A673 (cell line): Measurements from ENCODE around the gene JPH2. TPM values are rescaled to one million over a fixed set of nuclear protein-coding genes. Genes with fewer than 3 reads are reported as not detected.
A peak's percentile ranks its signal among the peaks of the same experiment; 100 is the strongest.

Source experiments
- BruUV-seq: library from RNA; stranded (reverse); fragments of 400-500 nt; replicated peaks from 2 replicates; lab custom pipeline; 2021; lab: Mats Ljungman, UMichigan
- CTCF ChIA-PET: fragments of 300-600 bp; sonication (Branson Sonifier 250); formaldehyde crosslinking; loops from one replicate; lab custom pipeline; 2022; ENCODE audit warnings: antibody characterized with exemption; lab: Charles Lee
- POLR2A ChIA-PET: fragments of 300-600 bp; sonication (Branson Sonifier 250); formaldehyde crosslinking; loops from one replicate; lab custom pipeline; 2022; ENCODE audit warnings: antibody characterized with exemption; ENCODE audit not compliant: low non-redundant PET; lab: Charles Lee
- DNase-seq: peaks from one replicate; pipeline ENCODE4 v3.0.0-alpha.2; 2015; ENCODE audit warnings: low spot score
- H3K27ac ChIP-seq: fragments of 200-600 bp; sonication (generic); 2 replicates; pipeline ENCODE4 v1.5.1; 2016; ENCODE audit warnings: mixed run types, low read depth, mild to moderate bottlenecking, mixed read lengths, antibody characterized with exemption, low read length; ENCODE audit not compliant: poor library complexity, severe bottlenecking
- H3K27me3 ChIP-seq: fragments of 200-600 bp; sonication (generic); replicated peaks from 2 replicates; pipeline ENCODE4 v1.6.1; 2017; ENCODE audit warnings: mixed run types, low read depth, mild to moderate bottlenecking, mixed read lengths, antibody characterized with exemption, low read length; ENCODE audit not compliant: insufficient read depth, poor library complexity
- H3K36me3 ChIP-seq: fragments of 200-600 bp; sonication (generic); 2 replicates; pipeline ENCODE4 v1.6.1; 2016; ENCODE audit warnings: mixed run types, mild to moderate bottlenecking, mixed read lengths, antibody characterized with exemption, low read length; ENCODE audit not compliant: insufficient read depth, poor library complexity, severe bottlenecking
- H3K4me1 ChIP-seq: fragments of 200-600 bp; sonication (generic); 2 replicates; pipeline ENCODE4 v1.6.1; 2017; ENCODE audit warnings: mixed run types, mild to moderate bottlenecking, mixed read lengths, antibody characterized with exemption, low read length; ENCODE audit not compliant: insufficient read depth, poor library complexity, severe bottlenecking
- H3K4me3 ChIP-seq: fragments of 200-600 bp; sonication (generic); 2 replicates; pipeline ENCODE4 v1.5.1; 2016; ENCODE audit warnings: low read depth, mixed run types, mild to moderate bottlenecking, mixed read lengths, low read length; ENCODE audit not compliant: poor library complexity, severe bottlenecking
- H3K9me3 ChIP-seq: fragments of 200-600 bp; sonication (generic); 2 replicates; pipeline ENCODE4 v1.6.1; 2016; ENCODE audit warnings: mixed run types, low read depth, mild to moderate bottlenecking, mixed read lengths, antibody characterized with exemption, low read length; ENCODE audit not compliant: poor library complexity, severe bottlenecking
- CTCF ChIP-seq: fragments of 300-800, 200-600 bp; sonication (generic); conservative IDR thresholded peaks from 2 replicates; pipeline ENCODE4 v1.5.1; 2017; ENCODE audit warnings: low read depth, mild to moderate bottlenecking, antibody characterized with exemption, low read length, moderate library complexity, mixed read lengths
- EZH2 ChIP-seq: fragments of 200-600 bp; sonication (generic); IDR thresholded peaks from 2 replicates; pipeline ENCODE4 v1.6.1; 2017; ENCODE audit warnings: borderline replicate concordance, low read depth, mild to moderate bottlenecking, mixed read lengths, antibody characterized with exemption, low read length; ENCODE audit not compliant: poor library complexity, severe bottlenecking
- intact Hi-C: fragments of 100-400 bp; cut with micrococcal nuclease; formaldehyde crosslinking; loops from one replicate; pipeline ENCODE4 v1.10.0; 2022; ENCODE audit not compliant: unreplicated experiment
- total RNA-seq: library from RNA; stranded (reverse); gene quantifications from 2 replicates; pipeline ENCODE4 v1.2.3, GENCODE V29; 2021

The JPH2 gene
- total RNA-seq, 1 experiment from 2014 or later, result 1.1 TPM

DNA sequence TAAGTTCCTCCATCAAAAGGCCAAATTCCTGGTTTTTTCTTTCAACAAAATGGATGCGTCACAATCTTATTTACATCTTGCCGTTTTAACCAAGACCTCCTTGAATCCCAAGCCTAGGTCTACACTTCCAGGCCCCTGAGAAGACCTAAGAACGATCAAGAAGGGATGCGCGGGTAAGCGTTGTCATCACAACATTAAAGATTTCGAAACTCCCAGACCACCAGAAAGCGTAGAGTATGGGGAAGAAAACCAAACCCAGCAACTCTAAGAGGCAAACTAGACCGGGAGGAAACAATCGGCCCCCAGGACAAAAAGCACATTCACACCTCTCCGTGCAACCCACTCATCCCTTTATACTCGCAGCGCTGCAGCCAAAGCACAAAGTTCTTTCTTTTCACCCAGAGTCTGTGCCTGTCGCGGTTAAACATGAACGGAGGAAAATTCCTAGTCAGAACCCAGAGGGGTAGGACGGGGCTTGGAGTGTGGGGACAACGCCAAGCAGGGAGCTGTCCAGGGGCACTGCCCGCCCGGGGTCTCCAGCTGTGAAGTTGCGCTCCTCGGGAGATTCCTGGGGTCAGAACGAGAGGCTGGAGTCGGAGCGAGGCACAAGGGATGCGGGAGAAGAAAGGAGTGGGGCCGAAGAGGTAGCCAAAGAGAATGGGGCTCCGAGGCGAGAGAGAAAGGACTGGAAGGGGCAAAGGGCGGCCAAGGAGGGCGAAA lies 22.9 kb upstream of the JPH2 start:
- H3K27me3 ChIP-seq, result no peaks in the 10 kb centered on the region
- peak; percentile 27 for DNase-seq
- H3K36me3 ChIP-seq, result peaks cover 15% of the 10 kb centered on the region
- no peaks in the 10 kb centered on the region for H3K9me3 ChIP-seq
- H3K4me3 ChIP-seq, result peak overlapping the region; percentile 95
- peaks cover 20% of the 10 kb centered on the region for H3K4me1 ChIP-seq
- ChIA-PET POLR2A (no interaction called here), CTCF (interaction anchor here (0.8 kb wide), 1 partner anchor 20 kb away, joined by 3 read pairs; no protein-coding TSS in a partner anchor)
- intact Hi-C loops, result loop anchor here (10.0 kb wide), 1 partner anchor 525 kb away; no protein-coding TSS in a partner anchor
- TSS peak; percentile 42 for BruUV-seq
- H3K27ac ChIP-seq, result peak overlapping the region; percentile 94
- TF ChIP-seq CTCF, result no peak
- TF ChIP-seq EZH2, result no peak

GRCh38 chr20:44208770-44209169 lies 21.8 kb upstream of the JPH2 start:
- Histone ChIP-seq H3K27ac (peak overlapping the region; percentile 94), H3K36me3 (peaks cover 17% of the 10 kb centered on the region), H3K4me1 (peaks cover 28% of the 10 kb centered on the region), H3K4me3 (peak overlapping the region; percentile 95), H3K9me3 (no peaks in the 10 kb centered on the region), H3K27me3 (no peaks in the 10 kb centered on the region)
- intact Hi-C loops, result no loop called here
- TF ChIP-seq EZH2 (no peak), CTCF (no peak)
- POLR2A ChIA-PET, result no interaction called here
- DNase-seq, result no peak
- no TSS peak for BruUV-seq
- CTCF ChIA-PET, result no interaction called here

DNA sequence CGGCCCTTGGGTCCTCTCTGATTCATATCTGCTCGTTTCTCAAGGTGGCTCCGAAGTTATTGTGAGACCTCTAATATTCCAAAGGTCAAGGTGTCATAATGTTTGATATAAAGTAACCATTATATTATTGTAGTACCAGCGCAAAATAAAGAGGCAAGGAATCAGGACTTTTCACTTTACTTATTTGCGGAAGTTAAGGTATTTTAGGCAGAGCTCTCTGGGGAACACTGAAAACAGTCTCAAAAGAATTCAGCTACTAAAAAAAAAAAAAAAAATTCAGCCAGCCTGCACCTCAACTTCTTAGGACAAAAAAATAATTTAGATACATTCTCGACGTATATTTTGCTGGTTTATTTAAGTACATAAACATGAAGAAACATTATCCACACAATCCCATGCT lies 21.2 kb upstream of the JPH2 start:
- intact Hi-C loops, result no loop called here
- POLR2A ChIA-PET, result no interaction called here
- peaks cover 21% of the 10 kb centered on the region for H3K36me3 ChIP-seq
- peak overlapping the region; percentile 95 for H3K4me3 ChIP-seq
- CTCF ChIA-PET, result no interaction called here
- no peak overlapping the region for H3K27ac ChIP-seq
- H3K4me1 ChIP-seq, result peaks cover 29% of the 10 kb centered on the region
- no TSS peak for BruUV-seq
- TF ChIP-seq CTCF, result no peak
- no peak for TF ChIP-seq EZH2
- H3K27me3 ChIP-seq, result no peaks in the 10 kb centered on the region
- DNase-seq, result no peak
- H3K9me3 ChIP-seq, result no peaks in the 10 kb centered on the region
